Skeletal muscle tissue (tissue), 4 donors: ENCODE measurements around the gene MINDY4. TPM values are rescaled to one million over a fixed set of nuclear protein-coding genes. Genes with fewer than 3 reads are reported as not detected.
A peak's percentile ranks its signal among the peaks of the same experiment; 100 is the strongest.

Experiments used
- H3K27ac ChIP-seq: one replicate; pipeline ENCODE4 v1.7.0; 2013; ENCODE audit warnings: mild to moderate bottlenecking, low read depth, low read length, inconsistent platforms
- H3K27me3 ChIP-seq, 3 donors: one replicate each; pipeline ENCODE4 v1.7.0; 2013; ENCODE audit warnings: low read length in 3 of 3; ENCODE audit not compliant: control insufficient read depth in 3 of 3, insufficient read depth in 3 of 3
- H3K36me3 ChIP-seq, 3 donors: one replicate each; pipeline ENCODE4 v1.7.0; 2013; ENCODE audit warnings: low read length in 3 of 3; ENCODE audit not compliant: control insufficient read depth in 3 of 3, insufficient read depth in 3 of 3
- H3K4me1 ChIP-seq, 3 donors: one replicate each; pipeline ENCODE4 v1.7.0; 2013; ENCODE audit warnings: low read length in 3 of 3, mild to moderate bottlenecking in 3 of 3; ENCODE audit not compliant: control insufficient read depth in 3 of 3, insufficient read depth in 3 of 3
- H3K4me3 ChIP-seq, 3 donors: one replicate each; pipeline ENCODE4 v1.7.0; 2013; ENCODE audit warnings: low read length in 3 of 3
- H3K9ac ChIP-seq, 3 donors: one replicate each; pipeline ENCODE4 v1.7.0; 2013; ENCODE audit warnings: low read length in 3 of 3, mild to moderate bottlenecking in 3 of 3, moderate library complexity in 2 of 3, low read depth in 1 of 3
- H3K9me3 ChIP-seq, 3 donors: one replicate each; pipeline ENCODE4 v1.7.0; 2013; ENCODE audit warnings: low read length in 3 of 3; ENCODE audit not compliant: control insufficient read depth in 3 of 3
- total RNA-seq: library from RNA; depleted of rRNA; stranded (reverse); fragments of >200 nt; gene quantifications from one replicate; pipeline ENCODE4 v1.2.3, GENCODE V29; 2014
- donor health status: Osteomylitis.

MINDY4 gene
- total RNA-seq, 1 donor from 2014 or later: 7.8 TPM

- Histone ChIP-seq H3K4me3 (no peak overlapping the region), H3K27me3 (no peaks in the 10 kb centered on the region), H3K9me3 (peaks cover 0 to 2% (median 0%) of the 10 kb centered on the region in 3 donors), H3K36me3 (peaks cover 0 to 10% (median 4%) of the 10 kb centered on the region in 3 donors), H3K4me1 (peaks cover 7 to 14% (median 9%) of the 10 kb centered on the region in 3 donors), H3K9ac (no peak overlapping the region), H3K27ac (no peak overlapping the region)
Measured at GRCh38 chr7:30879139-30880124, 108.2 kb downstream of the MINDY4 start.

DNA sequence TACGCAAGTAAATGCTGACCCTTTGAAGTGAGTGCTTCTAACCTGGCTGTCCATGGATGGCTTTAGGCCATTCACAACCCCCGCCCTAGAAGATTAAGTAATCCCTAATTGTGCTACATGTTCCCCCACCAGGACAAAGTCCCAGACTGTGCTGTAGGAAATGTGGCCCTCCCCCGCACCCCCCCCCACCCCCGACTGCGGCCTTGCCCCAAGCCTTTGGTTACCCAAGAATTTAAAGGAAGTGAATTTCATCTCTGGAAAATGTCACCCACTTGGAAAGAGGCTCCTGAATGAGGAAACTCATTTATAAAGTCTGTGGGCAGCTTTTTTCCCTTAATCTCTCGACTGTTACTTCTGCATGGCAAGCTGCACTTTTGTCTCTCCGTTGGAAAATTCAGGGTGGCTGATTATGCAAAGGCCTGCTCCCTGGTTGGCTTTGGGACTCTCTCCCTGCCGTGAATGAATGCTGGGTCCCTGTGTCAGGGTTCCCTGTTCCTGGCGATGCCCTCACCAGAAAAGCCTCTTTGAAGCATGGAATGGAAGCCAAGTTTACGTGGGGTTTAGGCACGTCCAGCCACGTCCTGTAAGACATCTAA is 109.0 kb downstream of the MINDY4 start:
- Histone ChIP-seq H3K36me3 (peaks cover 0 to 8% (median 5%) of the 10 kb centered on the region in 3 donors), H3K9ac (no peak overlapping the region), H3K4me3 (no peak overlapping the region), H3K9me3 (no peaks in the 10 kb centered on the region), H3K27me3 (no peaks in the 10 kb centered on the region), H3K27ac (no peak overlapping the region), H3K4me1 (peaks cover 7 to 14% (median 9%) of the 10 kb centered on the region in 3 donors)

DNA sequence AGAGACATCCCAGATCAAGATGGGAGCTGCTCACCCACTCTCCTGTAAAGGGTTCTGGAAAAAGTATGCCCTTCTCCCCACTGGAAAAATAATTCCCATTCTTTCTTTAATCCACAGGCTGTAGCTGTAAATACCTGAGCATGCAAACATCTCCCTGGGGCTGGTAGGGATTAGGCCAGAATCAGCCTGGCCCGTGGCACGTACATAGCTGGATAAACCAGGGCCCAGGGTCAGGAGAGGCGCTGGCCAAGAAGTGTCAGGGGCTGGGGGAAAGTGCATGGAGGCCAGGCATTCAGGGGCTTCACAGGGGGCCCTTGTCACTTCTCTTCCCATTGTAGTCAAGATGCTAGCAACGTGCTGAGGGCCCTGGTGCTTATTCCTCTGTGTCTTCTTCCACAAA is 109.7 kb downstream of the MINDY4 start:
- H3K9me3 ChIP-seq: no peaks in the 10 kb centered on the region
- peaks cover 0 to 5% (median 1%) of the 10 kb centered on the region in 3 donors for H3K36me3 ChIP-seq
- no peak overlapping the region for H3K27ac ChIP-seq
- peaks cover 9 to 14% (median 9%) of the 10 kb centered on the region in 3 donors for H3K4me1 ChIP-seq
- H3K4me3 ChIP-seq: no peak overlapping the region
- no peak overlapping the region for H3K9ac ChIP-seq
- peaks cover 0 to 3% (median 0%) of the 10 kb centered on the region in 3 donors for H3K27me3 ChIP-seq

DNA sequence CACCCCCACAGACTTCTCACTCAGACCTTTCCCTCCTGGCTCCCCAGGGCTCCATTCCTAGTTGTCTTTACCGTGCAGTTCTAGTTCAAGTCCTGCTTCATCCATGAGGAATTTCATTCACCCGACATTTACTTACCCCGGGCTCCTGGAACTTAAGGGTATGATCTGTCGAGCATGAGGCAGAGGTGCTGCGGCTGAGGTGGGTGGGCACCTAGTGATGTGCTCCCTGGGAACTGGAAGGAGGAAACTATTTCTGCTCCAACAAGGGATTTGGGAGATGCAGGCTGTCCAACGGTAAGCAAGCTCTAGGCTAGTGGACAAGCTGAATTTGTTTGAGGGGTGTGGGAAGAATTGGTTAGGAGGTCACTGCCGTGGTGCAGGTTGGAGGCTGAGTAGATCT is 110.2 kb downstream of the MINDY4 start:
- Histone ChIP-seq H3K27ac (no peak overlapping the region), H3K4me3 (no peak overlapping the region), H3K4me1 (peaks cover 11 to 13% (median 13%) of the 10 kb centered on the region in 3 donors), H3K9ac (no peak overlapping the region), H3K9me3 (no peaks in the 10 kb centered on the region), H3K36me3 (peaks cover 0 to 5% (median 0%) of the 10 kb centered on the region in 3 donors), H3K27me3 (peaks cover 0 to 4% (median 0%) of the 10 kb centered on the region in 3 donors)

- H3K27ac ChIP-seq: no peak overlapping the region
- H3K9me3 ChIP-seq: no peaks in the 10 kb centered on the region
- H3K4me1 ChIP-seq: peaks cover 7 to 26% (median 11%) of the 10 kb centered on the region in 3 donors
- peaks cover 0 to 3% (median 2%) of the 10 kb centered on the region in 3 donors for H3K36me3 ChIP-seq
- peaks cover 0 to 4% (median 0%) of the 10 kb centered on the region in 3 donors for H3K27me3 ChIP-seq
- H3K9ac ChIP-seq: no peak overlapping the region
- H3K4me3 ChIP-seq: no peak overlapping the region
Measured at GRCh38 chr7:30884881-30885280, 113.7 kb downstream of the MINDY4 start.

- Histone ChIP-seq H3K27me3 (peaks cover 0 to 4% (median 0%) of the 10 kb centered on the region in 3 donors), H3K4me1 (peaks cover 7 to 26% (median 11%) of the 10 kb centered on the region in 3 donors), H3K9ac (no peak overlapping the region), H3K36me3 (peaks cover 0 to 3% (median 2%) of the 10 kb centered on the region in 3 donors), H3K4me3 (no peak overlapping the region), H3K9me3 (no peaks in the 10 kb centered on the region), H3K27ac (peak overlapping the region; percentile 51)
Measured at GRCh38 chr7:30886608-30887011, 115.4 kb downstream of the MINDY4 start.

GRCh38 chr7:30887464-30887872 is 116.3 kb downstream of the MINDY4 start:
- Histone ChIP-seq H3K9ac (no peak overlapping the region), H3K27ac (no peak overlapping the region), H3K27me3 (peaks cover 0 to 4% (median 0%) of the 10 kb centered on the region in 3 donors), H3K4me1 (peaks cover 7 to 27% (median 11%) of the 10 kb centered on the region in 3 donors), H3K36me3 (peaks cover 0 to 3% (median 2%) of the 10 kb centered on the region in 3 donors), H3K4me3 (no peak overlapping the region), H3K9me3 (no peaks in the 10 kb centered on the region)

- Histone ChIP-seq H3K27me3 (peaks cover 0 to 4% (median 0%) of the 10 kb centered on the region in 3 donors), H3K4me1 (peaks cover 17 to 39% (median 20%) of the 10 kb centered on the region in 3 donors), H3K9me3 (no peaks in the 10 kb centered on the region), H3K27ac (peak overlapping the region; percentile 29), H3K9ac (no peak overlapping the region), H3K36me3 (peaks cover 0 to 5% (median 2%) of the 10 kb centered on the region in 3 donors), H3K4me3 (no peak overlapping the region)
Measured at GRCh38 chr7:30888747-30889146, 117.5 kb downstream of the MINDY4 start.

GRCh38 chr7:30890226-30890625 is 119.0 kb downstream of the MINDY4 start:
- peaks cover 0 to 2% (median 2%) of the 10 kb centered on the region in 3 donors for H3K36me3 ChIP-seq
- H3K9me3 ChIP-seq: no peaks in the 10 kb centered on the region
- no peak overlapping the region for H3K27ac ChIP-seq
- peaks cover 0 to 4% (median 0%) of the 10 kb centered on the region in 3 donors for H3K27me3 ChIP-seq
- peaks cover 30 to 54% (median 34%) of the 10 kb centered on the region in 3 donors for H3K4me1 ChIP-seq
- H3K9ac ChIP-seq: no peak overlapping the region
- H3K4me3 ChIP-seq: no peak overlapping the region
